HepG2 (cell line): ENCODE data around the gene ABCB8. TPM values are rescaled to one million over a fixed set of nuclear protein-coding genes. Genes with fewer than 3 reads are reported as not detected.

Experiments
- ATAC-seq: fragments of 200-7000 bp; cut with Tn5 transposase; 3 replicates; pipeline ENCODE4 v1.9.1; 2020; ENCODE audit warnings: mild to moderate bottlenecking, moderate library complexity
- BruUV-seq: library from RNA; stranded (reverse); fragments of 400-500 nt; replicated peaks from 2 replicates; lab custom pipeline; 2021; lab: Mats Ljungman, UMichigan
- CTCF ChIA-PET: fragments of 300-600 bp; formaldehyde crosslinking; extraction: SDS; loops from one replicate; lab custom pipeline; 2021; ENCODE audit warnings: low total read pairs, inconsistent platforms, low intra/inter-chr PET ratio; lab: Yijun Ruan, JAX
- POLR2A ChIA-PET: fragments of 350-600 bp; sonication (Branson Sonifier 250); formaldehyde crosslinking; loops from one replicate; lab custom pipeline; 2020; ENCODE audit warnings: antibody characterized with exemption, inconsistent platforms; lab: Yijun Ruan, JAX
- DNase-seq: peaks from one replicate; pipeline ENCODE4 v3.0.0-alpha.2; 2015; ENCODE audit warnings: low spot score
- FAIRE-seq: peaks from 3 replicates; lab custom pipeline; 2011; peaks lifted over from hg19 to GRCh38; lab: Jason Lieb, UNC
- H2AFZ ChIP-seq: one replicate; pipeline ENCODE4 v1.6.1; 2011; ENCODE audit warnings: low read length, inconsistent platforms
- H3K27ac ChIP-seq: fragments of 300-600 bp; 3 replicates; pipeline ENCODE4 v1.8.0; 2011; ENCODE audit warnings: mixed run types, mild to moderate bottlenecking, mixed read lengths, low read length, inconsistent platforms; ENCODE audit not compliant: insufficient read depth; ENCODE audit errors: extremely low read length
- H3K27me3 ChIP-seq, 2 experiments: fragments of 200-600 bp in 1 of 2; 2 replicates in 1 of 2; 3 replicates in 1 of 2; pipeline versions ENCODE4 v1.6.0 to v1.8.0; 2011; ENCODE audit warnings: low read length in 2 of 2, mild to moderate bottlenecking in 2 of 2, moderate library complexity in 2 of 2, inconsistent platforms in 1 of 2; ENCODE audit not compliant: insufficient read depth in 2 of 2, control insufficient read depth in 1 of 2
- H3K36me3 ChIP-seq, 2 experiments: fragments of 200-600 bp in 1 of 2; replicated peaks in 1 of 2; 2 replicates in 1 of 2; 3 replicates in 1 of 2; pipeline versions ENCODE4 v1.5.1 to v1.8.0; 2011; ENCODE audit warnings: low read length in 2 of 2, inconsistent platforms in 1 of 2; ENCODE audit not compliant: insufficient read depth in 2 of 2, control insufficient read depth in 1 of 2
- H3K4me1 ChIP-seq: 2 replicates; pipeline ENCODE4 v1.5.1; 2012; ENCODE audit warnings: low read length, inconsistent platforms; ENCODE audit not compliant: insufficient read depth
- H3K4me2 ChIP-seq: 2 replicates; pipeline ENCODE4 v1.6.0; 2011; ENCODE audit warnings: low read depth, low read length, inconsistent platforms
- H3K4me3 ChIP-seq, 3 experiments: fragments of 200-600 bp in 1 of 3; sonication (generic), shearing (Covaris generic) in 1 of 3; replicated peaks in 1 of 3; 2 replicates each; pipeline ENCODE4 v1.5.1; 2011 to 2016; ENCODE audit warnings: low read length in 3 of 3, inconsistent platforms in 2 of 3, low read depth in 2 of 3, mild to moderate bottlenecking in 2 of 3, control low read depth in 1 of 3, mixed read lengths in 1 of 3; ENCODE audit not compliant: insufficient read depth in 1 of 3
- H3K79me2 ChIP-seq: one replicate; pipeline ENCODE4 v1.6.1; 2011; ENCODE audit warnings: low read length, inconsistent platforms; ENCODE audit not compliant: insufficient read depth
- H3K9ac ChIP-seq: 2 replicates; pipeline ENCODE4 v1.6.0; 2011; ENCODE audit warnings: mild to moderate bottlenecking, low read depth, low read length, inconsistent platforms; ENCODE audit not compliant: insufficient read depth
- H3K9me3 ChIP-seq: 2 replicates; pipeline ENCODE4 v1.5.1; 2012; ENCODE audit warnings: mild to moderate bottlenecking, low read length
- H4K20me1 ChIP-seq: 2 replicates; pipeline ENCODE4 v1.6.0; 2011; ENCODE audit warnings: inconsistent platforms, mild to moderate bottlenecking, low read length, moderate library complexity; ENCODE audit not compliant: insufficient read depth
- ARID5B ChIP-seq: IDR thresholded peaks from 2 replicates; pipeline ENCODE4 v1.4.0; 2020; ENCODE audit warnings: mild to moderate bottlenecking, missing genetic modification reagents
- ASH2L ChIP-seq: fragments of 300-600, 200-600 bp; sonication (generic); IDR thresholded peaks from 2 replicates; pipeline ENCODE4 v1.7.0; 2017; ENCODE audit warnings: low read depth, mild to moderate bottlenecking, moderate library complexity, mixed read lengths, low read length; ENCODE audit not compliant: insufficient read length
- BCL6 ChIP-seq: IDR thresholded peaks from 2 replicates; pipeline ENCODE4 v1.6.1; 2016; ENCODE audit warnings: missing genetic modification reagents, missing compliant biosample characterization
- FOXO4 ChIP-seq: sonication (generic); formaldehyde crosslinking; conservative IDR thresholded peaks from 2 replicates; pipeline ENCODE4 v1.8.1; 2023; ENCODE audit warnings: missing genetic modification reagents
- GLMP ChIP-seq: sonication (generic); formaldehyde crosslinking; IDR thresholded peaks from 2 replicates; pipeline ENCODE4 v1.9.0; 2021; ENCODE audit warnings: missing genetic modification reagents, mild to moderate bottlenecking, borderline replicate concordance
- GZF1 ChIP-seq: sonication (generic); formaldehyde crosslinking; IDR thresholded peaks from 2 replicates; pipeline ENCODE4 v1.5.1; 2020; ENCODE audit warnings: mild to moderate bottlenecking, missing genetic modification reagents
- MATR3 ChIP-seq: sonication (generic); formaldehyde crosslinking; IDR thresholded peaks from 2 replicates; pipeline ENCODE4 v1.4.0; 2020; ENCODE audit warnings: missing genetic modification reagents
- MTA1 ChIP-seq: sonication (generic); formaldehyde crosslinking; IDR thresholded peaks from 2 replicates; pipeline ENCODE4 v1.4.0; 2020; ENCODE audit warnings: missing genetic modification reagents, mild to moderate bottlenecking, borderline replicate concordance
- PAWR ChIP-seq: sonication (generic); formaldehyde crosslinking; IDR thresholded peaks from 2 replicates; pipeline ENCODE4 v1.4.0; 2020; ENCODE audit warnings: missing genetic modification reagents, mild to moderate bottlenecking, borderline replicate concordance
- TFDP2 ChIP-seq: sonication (generic); formaldehyde crosslinking; IDR thresholded peaks from 2 replicates; pipeline ENCODE4 v1.4.0; 2020; ENCODE audit warnings: missing genetic modification reagents
- TOPORS ChIP-seq: sonication (generic); formaldehyde crosslinking; IDR thresholded peaks from 2 replicates; pipeline ENCODE4 v1.8.0; 2023; ENCODE audit warnings: mild to moderate bottlenecking, missing genetic modification reagents
- TRIM24 ChIP-seq: sonication (generic); formaldehyde crosslinking; IDR thresholded peaks from 2 replicates; pipeline ENCODE4 v1.8.0; 2022; ENCODE audit warnings: mild to moderate bottlenecking, missing genetic modification reagents
- ZBTB42 ChIP-seq: sonication (generic); formaldehyde crosslinking; IDR thresholded peaks from 2 replicates; pipeline ENCODE4 v1.5.0; 2020; ENCODE audit warnings: mild to moderate bottlenecking, missing genetic modification reagents
- ZFP82 ChIP-seq: sonication (generic); formaldehyde crosslinking; IDR thresholded peaks from 2 replicates; pipeline ENCODE4 v1.5.1; 2020; ENCODE audit warnings: mild to moderate bottlenecking, missing genetic modification reagents, borderline replicate concordance
- ZNF34 ChIP-seq: sonication (generic); formaldehyde crosslinking; IDR thresholded peaks from 2 replicates; pipeline ENCODE4 v1.4.0; 2020; ENCODE audit warnings: mild to moderate bottlenecking, missing genetic modification reagents, borderline replicate concordance
- ZNF841 ChIP-seq: sonication (generic); formaldehyde crosslinking; IDR thresholded peaks from 2 replicates; pipeline ENCODE4 v1.8.1; 2023; ENCODE audit warnings: missing genetic modification reagents, borderline replicate concordance
- WGBS: methylation state at CpG from one replicate; pipeline ENCODE4 v1.1.6; 2017; ENCODE audit warnings: low lambda C conversion rate; 5-methylcytosine and 5-hydroxymethylcytosine counted together
- in situ Hi-C: cut with HindIII; loops from 2 replicates; pipeline ENCODE4 v1.10.0; 2017; ENCODE audit warnings: low pct_unique_long_range_greater_than_20kb; ENCODE audit not compliant: extremely low pct_ligation_motif_present
- intact Hi-C: fragments of 100-400 bp; cut with micrococcal nuclease; formaldehyde crosslinking; loops from one replicate; pipeline ENCODE4 v1.10.0; 2022; ENCODE audit not compliant: unreplicated experiment
- polyA plus RNA-seq, 8 experiments: library from polyadenylated mRNA; depleted of rRNA in 3 of 8; stranded (reverse) in 7 of 8; unstranded in 1 of 8; fragments of >200 nt; fragmentation: Illumina TruSeq in 4 of 8; extraction: Trizol in 4 of 8; gene quantifications; 2 replicates each; pipeline versions ENCODE4 v1.2.1 to v1.2.3, GENCODE V29; 2011 to 2016; ENCODE audit warnings: low read depth in 4 of 8, missing spikeins in 1 of 8, mixed read lengths in 1 of 8; ENCODE audit not compliant: insufficient read depth in 1 of 8
- total RNA-seq, 5 experiments: library from RNA; depleted of rRNA; stranded (reverse); fragments of >200 nt; fragmentation: Illumina TruSeq; extraction: Trizol; gene quantifications; 2 replicates each; pipeline ENCODE4 v1.2.3, GENCODE V29; 2016; ENCODE audit warnings: low read depth in 1 of 5

Gene ABCB8
- total and polyA plus RNA-seq, 2 of the 13 experiments (the other 11 are each of a cell fraction or from before 2014, with no cell fraction given) = 6.6 to 16.7 TPM

- CTCF ChIA-PET = no interaction called here
- no peak for ATAC-seq
- peak overlapping the region; percentile 97 for H3K4me2 ChIP-seq
- no peak for TF ChIP-seq PAWR (CRISPR knock-in tag)
- TF ChIP-seq TFDP2 (CRISPR knock-in tag) = no peak
- TF ChIP-seq GLMP (CRISPR knock-in tag) = no peak
- TF ChIP-seq ZNF34 (CRISPR knock-in tag) = no peak
- no peak for TF ChIP-seq GZF1 (CRISPR knock-in tag)
- no peak for TF ChIP-seq FOXO4
- no peak for TF ChIP-seq MTA1
- TF ChIP-seq TOPORS (CRISPR knock-in tag) = no peak
- TF ChIP-seq TRIM24 = no peak
- no peak for TF ChIP-seq ZBTB42 (CRISPR knock-in tag)
- no peak for TF ChIP-seq ZNF841 (CRISPR knock-in tag)
- no peak for TF ChIP-seq ASH2L
- no peak for TF ChIP-seq MATR3 (CRISPR knock-in tag)
- no peak for TF ChIP-seq BCL6 (CRISPR knock-in tag)
- no peak for TF ChIP-seq ARID5B (CRISPR knock-in tag)
- TF ChIP-seq ZFP82 (CRISPR knock-in tag) = no peak
Observed at GRCh38 chr7:151089893-151090730, 61.9 kb downstream of the ABCB8 start.

More at GRCh38 chr7:151089893-151090730, 61.9 kb downstream of the ABCB8 start:
- H3K36me3 ChIP-seq = peaks cover 8 to 32% of the 10 kb centered on the region in 2 experiments; a peak in 4 of 5 replicates
- in situ Hi-C loops (no loop called here), intact Hi-C loops (loop anchor here (10.0 kb wide), 1 partner anchor 155 kb away; the partner anchor contains the start of gene SMARCD3)
- no peaks in the 10 kb centered on the region for H3K9me3 ChIP-seq
- H3K4me1 ChIP-seq = peaks cover 49% of the 10 kb centered on the region
- H3K4me3 ChIP-seq = peak overlapping the region in 1 of 3 experiments; percentile 98; a peak in 1 of 6 replicates
- H2AFZ ChIP-seq = no peak overlapping the region
- H3K27me3 ChIP-seq = no peaks in the 10 kb centered on the region
- no peak for DNase-seq
- peaks cover 82% of the 10 kb centered on the region for H3K79me2 ChIP-seq
- peak overlapping the region; percentile 70 for H3K27ac ChIP-seq
- POLR2A ChIA-PET = interaction anchor here (0.6 to 6.7 kb wide), 4 partner anchors 13 to 62 kb away, joined by 3 to 82 read pairs (median 6); partner anchors contain the start of gene ABCB8
- WGBS = 91% methylated on average over 17 of the region's 22 CpGs
- no TSS peak for BruUV-seq
- H3K9ac ChIP-seq = peak overlapping the region; percentile 88; the same call in 1 of the 2 replicates
- H4K20me1 ChIP-seq = peaks cover 63% of the 10 kb centered on the region
- no peak for FAIRE-seq
